Left ventricle myocardium superior (tissue), 1 donor: ENCODE data around the gene MYO10. TPM values are rescaled to one million over a fixed set of nuclear protein-coding genes. Genes with fewer than 3 reads are reported as not detected.
"Not testable (repeated sequence)": the region's sequence is repeated elsewhere in the genome, so short reads cannot be mapped to it uniquely, and the experiment has no call there.

Experiments
- ATAC-seq: fragments of 200-7000 bp; cut with Tn5 transposase; one replicate; pipeline ENCODE4 v1.9.1; 2020; ENCODE audit warnings: mild to moderate bottlenecking, moderate library complexity
- DNase-seq: peaks from one replicate; pipeline ENCODE4 v3.0.0-alpha.2; 2020
- intact Hi-C: fragments of 100-400 bp; cut with micrococcal nuclease; formaldehyde crosslinking; loops from one replicate; pipeline ENCODE4 v1.11.0; 2022
- total RNA-seq: library from RNA; stranded (reverse); fragmentation: NEBNext Ultra II Directional; extraction: Animal tissue kit (Norgen Biotek cat#: 25700); gene quantifications from one replicate; pipeline ENCODE4 v1.2.1, GENCODE V29; 2021
- donor health status: DM: no; HTN: yes; CAD: no; lungs with severe emphysema.

MYO10 gene
- total RNA-seq, 1 donor from 2014 or later = 4.9 TPM

GRCh38 chr5:16894236-16895057, 41.6 kb downstream of the MYO10 start:
- ATAC-seq = no peak
- intact Hi-C loops = no loop called here
- no peak for DNase-seq

- ATAC-seq = no peak
- no peak for DNase-seq
- intact Hi-C loops = no loop called here
Observed at GRCh38 chr5:16891033-16891432, 45.1 kb downstream of the MYO10 start.

GRCh38 chr5:16889972-16890519, 46.0 kb downstream of the MYO10 start:
- intact Hi-C loops = no loop called here
- DNase-seq (no peak), ATAC-seq (no peak)

- DNase-seq = no peak
- intact Hi-C loops = no loop called here
- ATAC-seq = no peak
Observed at GRCh38 chr5:16889203-16889971, 46.7 kb downstream of the MYO10 start.

- ATAC-seq (no peak), DNase-seq (no peak)
- intact Hi-C loops = no loop called here
Observed at GRCh38 chr5:16888694-16889124, 47.4 kb downstream of the MYO10 start.

- ATAC-seq (no peak), DNase-seq (no peak)
- intact Hi-C loops = no loop called here
Observed at GRCh38 chr5:16886793-16887345, 49.2 kb downstream of the MYO10 start.

GRCh38 chr5:16886366-16886736, 49.7 kb downstream of the MYO10 start:
- DNase-seq (no peak), ATAC-seq (peak; percentile 44)
- intact Hi-C loops = no loop called here

GRCh38 chr5:16885635-16886365, 50.3 kb downstream of the MYO10 start:
- intact Hi-C loops = no loop called here
- DNase-seq = no peak
- ATAC-seq = peak; percentile 22

- intact Hi-C loops = no loop called here
- DNase-seq = no peak
- ATAC-seq = no peak
Observed at GRCh38 chr5:16884595-16884994, 51.5 kb downstream of the MYO10 start.

GRCh38 chr5:16883806-16884205, 52.3 kb downstream of the MYO10 start:
- no peak for ATAC-seq
- intact Hi-C loops = no loop called here
- DNase-seq = no peak

GRCh38 chr5:16883176-16883575, 52.9 kb downstream of the MYO10 start:
- ATAC-seq (no peak), DNase-seq (no peak)
- intact Hi-C loops = no loop called here

- intact Hi-C loops = no loop called here
- DNase-seq = no peak
- no peak for ATAC-seq
Observed at GRCh38 chr5:16881251-16881650, 54.8 kb downstream of the MYO10 start.

- DNase-seq = no peak
- intact Hi-C loops = no loop called here
- no peak for ATAC-seq
Observed at GRCh38 chr5:16880547-16880946, 55.5 kb downstream of the MYO10 start.

- DNase-seq (no peak), ATAC-seq (no peak)
- intact Hi-C loops = no loop called here
Observed at GRCh38 chr5:16879650-16880049, 56.4 kb downstream of the MYO10 start.

GRCh38 chr5:16879191-16879590, 56.9 kb downstream of the MYO10 start:
- intact Hi-C loops = no loop called here
- ATAC-seq = no peak

GRCh38 chr5:16877267-16877935, 58.7 kb downstream of the MYO10 start:
- intact Hi-C loops = no loop called here
- DNase-seq (no peak), ATAC-seq (no peak)

More at GRCh38 chr5:16879191-16879590, 56.9 kb downstream of the MYO10 start:
- DNase-seq = no peak

GRCh38 chr5:16874424-16874823, 61.7 kb downstream of the MYO10 start:
- ATAC-seq, intact Hi-C loops, DNase-seq: not testable (repeated sequence)

- intact Hi-C loops = no loop called here
Observed at GRCh38 chr5:16871746-16872339, 64.2 kb downstream of the MYO10 start.

More at GRCh38 chr5:16871746-16872339, 64.2 kb downstream of the MYO10 start:
- DNase-seq = no peak
- no peak for ATAC-seq
